H9 (cell line): ENCODE measurements around the gene EHD1. TPM values are rescaled to one million over a fixed set of nuclear protein-coding genes. Genes with fewer than 3 reads are reported as not detected.

Experiments
- DNase-seq: peaks from one replicate; pipeline ENCODE4 v3.0.0-alpha.2; 2017
- H2AFZ ChIP-seq: one replicate; pipeline ENCODE4 v1.6.1; 2013; ENCODE audit warnings: mild to moderate bottlenecking, low read length, control low read depth, moderate library complexity
- H2AK5ac ChIP-seq: 2 replicates; pipeline ENCODE4 v1.6.1; 2013; ENCODE audit warnings: low read length, control low read depth, mixed read lengths; ENCODE audit not compliant: insufficient read length
- H2BK120ac ChIP-seq: one replicate; pipeline ENCODE4 v1.6.1; 2013; ENCODE audit warnings: low read depth, mild to moderate bottlenecking, low read length, control low read depth, inconsistent platforms; ENCODE audit not compliant: poor library complexity, severe bottlenecking
- H2BK12ac ChIP-seq: 2 replicates; pipeline ENCODE4 v1.6.1; 2013; ENCODE audit warnings: low read length, control low read depth, mixed read lengths, low read depth; ENCODE audit not compliant: insufficient read length
- H2BK15ac ChIP-seq: 2 replicates; pipeline ENCODE4 v1.6.1; 2013; ENCODE audit warnings: low read depth, low read length, control low read depth
- H2BK20ac ChIP-seq: one replicate; pipeline ENCODE4 v1.6.1; 2013; ENCODE audit warnings: low read depth, mild to moderate bottlenecking, low read length, control low read depth, inconsistent platforms; ENCODE audit not compliant: poor library complexity, severe bottlenecking
- H2BK5ac ChIP-seq: 2 replicates; pipeline ENCODE4 v1.6.1; 2013; ENCODE audit warnings: low read length, control low read depth, mixed read lengths; ENCODE audit not compliant: insufficient read length
- H3K14ac ChIP-seq: 2 replicates; pipeline ENCODE4 v1.6.1; 2013; ENCODE audit warnings: low read length, control low read depth; ENCODE audit not compliant: insufficient read depth
- H3K18ac ChIP-seq: 2 replicates; pipeline ENCODE4 v1.6.1; 2013; ENCODE audit warnings: low read depth, mild to moderate bottlenecking, mixed read lengths, low read length, control low read depth; ENCODE audit not compliant: insufficient read length
- H3K23ac ChIP-seq: 2 replicates; pipeline ENCODE4 v1.6.1; 2013; ENCODE audit warnings: low read length, control low read depth, mixed read lengths, low read depth; ENCODE audit not compliant: insufficient read length
- H3K23me2 ChIP-seq: 2 replicates; pipeline ENCODE4 v1.6.1; 2013; ENCODE audit warnings: low read depth, mild to moderate bottlenecking, mixed read lengths, low read length, control low read depth; ENCODE audit not compliant: insufficient read length, poor library complexity, severe bottlenecking
- H3K27ac ChIP-seq: 2 replicates; pipeline ENCODE4 v1.5.1; 2013; ENCODE audit warnings: low read length, control low read depth, mixed read lengths, low read depth; ENCODE audit not compliant: insufficient read length
- H3K27me3 ChIP-seq: 2 replicates; pipeline ENCODE4 v1.6.1; 2013; ENCODE audit warnings: low read length, control low read depth, inconsistent platforms; ENCODE audit not compliant: insufficient read depth
- H3K4ac ChIP-seq: 2 replicates; pipeline ENCODE4 v1.6.1; 2013; ENCODE audit warnings: low read depth, mild to moderate bottlenecking, control low read depth, inconsistent platforms, low read length, moderate library complexity
- H3K4me1 ChIP-seq: 2 replicates; pipeline ENCODE4 v1.6.1; 2013; ENCODE audit warnings: low read length, control low read depth, inconsistent platforms; ENCODE audit not compliant: insufficient read depth
- H3K4me2 ChIP-seq: 2 replicates; pipeline ENCODE4 v1.6.1; 2013; ENCODE audit warnings: low read length, control low read depth, mixed read lengths; ENCODE audit not compliant: insufficient read length, insufficient read depth
- H3K56ac ChIP-seq: 2 replicates; pipeline ENCODE4 v1.6.1; 2013; ENCODE audit warnings: low read depth, mild to moderate bottlenecking, mixed read lengths, low read length, control low read depth; ENCODE audit not compliant: insufficient read length
- H3K79me1 ChIP-seq: 2 replicates; pipeline ENCODE4 v1.6.1; 2013; ENCODE audit warnings: low read depth, mild to moderate bottlenecking, moderate library complexity, low read length, control low read depth, inconsistent platforms; ENCODE audit not compliant: insufficient read depth, poor library complexity, severe bottlenecking
- H3K79me2 ChIP-seq: 2 replicates; pipeline ENCODE4 v1.6.1; 2013; ENCODE audit warnings: low read length, control low read depth, inconsistent platforms; ENCODE audit not compliant: insufficient read depth
- H3K9ac ChIP-seq: 2 replicates; pipeline ENCODE4 v1.6.1; 2013; ENCODE audit warnings: low read length, control low read depth, mixed read lengths; ENCODE audit not compliant: insufficient read length; ENCODE audit errors: extremely low read depth
- H3K9me3 ChIP-seq: one replicate; pipeline ENCODE4 v1.6.1; 2013; ENCODE audit warnings: low read depth, low read length, inconsistent platforms; ENCODE audit not compliant: control insufficient read depth
- H3T11ph ChIP-seq: one replicate; pipeline ENCODE4 v1.6.1; 2013; ENCODE audit warnings: mild to moderate bottlenecking, low read length, control low read depth, inconsistent platforms
- H4K20me1 ChIP-seq: one replicate; pipeline ENCODE4 v1.6.1; 2013; ENCODE audit not compliant: control insufficient read depth, insufficient read length, insufficient read depth
- H4K5ac ChIP-seq: 2 replicates; pipeline ENCODE4 v1.6.1; 2013; ENCODE audit warnings: low read depth, mild to moderate bottlenecking, mixed read lengths, low read length, control low read depth; ENCODE audit not compliant: insufficient read length
- H4K8ac ChIP-seq: replicated peaks from 2 replicates; pipeline ENCODE4 v1.6.1; 2013; ENCODE audit warnings: low read length, control low read depth, mixed read lengths, low read depth; ENCODE audit not compliant: insufficient read length
- H4K91ac ChIP-seq: 2 replicates; pipeline ENCODE4 v1.6.1; 2013; ENCODE audit warnings: low read depth, mild to moderate bottlenecking, moderate library complexity, mixed read lengths, low read length, control low read depth; ENCODE audit not compliant: insufficient read length
- H3K27ac Mint-ChIP-seq, 3 experiments: 2 replicates in 2 of 3; 3 replicates in 1 of 3; pipeline ENCODE4 v1.8.0; 2020 to 2021; ENCODE audit warnings: mixed read lengths in 3 of 3, mild to moderate bottlenecking in 1 of 3, moderate library complexity in 1 of 3
- H3K27me3 Mint-ChIP-seq: 2 replicates; pipeline ENCODE4 v1.8.0; 2021; ENCODE audit warnings: low read depth, mild to moderate bottlenecking, moderate library complexity, mixed read lengths
- H3K36me3 Mint-ChIP-seq, 3 experiments: 2 replicates in 2 of 3; 3 replicates in 1 of 3; pipeline ENCODE4 v1.8.0; 2020 to 2021; ENCODE audit warnings: low read depth in 3 of 3, mixed read lengths in 3 of 3; ENCODE audit not compliant: insufficient read depth in 1 of 3
- H3K4me1 Mint-ChIP-seq, 2 experiments: 2 replicates each; pipeline ENCODE4 v1.8.0; 2020; ENCODE audit warnings: mixed read lengths in 2 of 2
- H3K4me3 Mint-ChIP-seq, 2 experiments: 2 replicates in 1 of 2; 3 replicates in 1 of 2; pipeline ENCODE4 v1.8.0; 2020 to 2021; ENCODE audit warnings: mild to moderate bottlenecking in 2 of 2, mixed read lengths in 2 of 2, moderate library complexity in 1 of 2
- H3K9me3 Mint-ChIP-seq, 2 experiments: 2 replicates in 1 of 2; 3 replicates in 1 of 2; pipeline ENCODE4 v1.8.0; 2020; ENCODE audit warnings: mild to moderate bottlenecking in 2 of 2, mixed read lengths in 2 of 2, moderate library complexity in 1 of 2
- WGBS: extraction: QIAGEN DNeasy Blood & Tissue Kit; methylation state at CpG from one replicate; pipeline ENCODE4 v1.1.7; 2013; ENCODE audit warnings: missing lambda C conversion rate, low lambda C conversion rate, mixed read lengths; ENCODE audit not compliant: insufficient read length; ENCODE audit errors: extremely low coverage; 5-methylcytosine and 5-hydroxymethylcytosine counted together
- total RNA-seq: library from RNA; stranded (reverse); gene quantifications from 2 replicates; pipeline ENCODE4 v1.2.1, GENCODE V29; 2021
- TF ChIP-seq, protein P1 (sequence below): fragments of 200-600 bp; sonication (generic); conservative IDR thresholded peaks from 3 replicates; pipeline ENCODE4 v1.8.0; 2021; ENCODE audit warnings: antibody characterized with exemption, mild to moderate bottlenecking

The EHD1 gene
- total RNA-seq, 1 experiment from 2014 or later = 31.0 TPM

DNA sequence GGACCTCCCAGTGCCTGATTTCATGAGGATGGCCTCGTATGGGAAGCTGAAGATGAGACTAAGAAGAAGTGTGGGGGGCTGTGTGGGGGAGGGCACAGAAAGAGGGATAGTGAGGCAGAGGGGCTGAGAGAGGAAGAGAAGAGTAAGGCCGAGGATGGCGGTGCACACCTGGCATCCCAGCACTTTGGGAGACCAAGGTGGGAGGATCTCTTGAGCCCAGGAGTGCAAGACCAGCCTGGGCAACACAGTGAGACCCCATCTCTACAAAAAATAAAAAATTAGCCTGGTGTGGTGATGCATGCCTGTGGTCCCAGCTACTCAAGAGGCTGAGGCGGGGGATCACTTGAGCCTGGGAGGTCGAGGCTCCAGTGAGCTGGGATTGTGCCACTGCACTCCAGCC lies 13.5 kb upstream of the EHD1 start:
- 0 out of 5 replicates have a peak overlapping the region, but pooled peaks of 1 of the 2 experiments have one; percentile 15 for H3K4me3 Mint-ChIP-seq
- H3K9ac ChIP-seq = no peak overlapping the region
- H3K4me1 ChIP-seq = no peaks in the 10 kb centered on the region; the same call in 1 of the 2 replicates

More for the DNA sequence above, 13.5 kb upstream of the EHD1 start:
- no peak overlapping the region for H4K5ac ChIP-seq
- no peak overlapping the region for H2BK15ac ChIP-seq
- Mint-ChIP-seq H3K27ac (peak overlapping the region in 1 of 3 experiments; percentile 89; a peak in 2 of 7 replicates), H3K4me1 (peaks cover 12 to 26% of the 10 kb centered on the region in 2 experiments), H3K9me3 (no peaks in the 10 kb centered on the region; a peak in 1 of 5 replicates), H3K36me3 (peaks cover 0 to 6% (median 0%) of the 10 kb centered on the region in 3 experiments; a peak in 2 of 7 replicates), H3K27me3 (no peaks in the 10 kb centered on the region)
- DNase-seq = no peak
- H3K14ac ChIP-seq = no peak overlapping the region; the same call in 1 of the 2 replicates
- no peaks in the 10 kb centered on the region for H3K27me3 ChIP-seq
- no peak overlapping the region for H3T11ph ChIP-seq
- H4K20me1 ChIP-seq = peaks cover 2% of the 10 kb centered on the region
- no peak overlapping the region for H2BK12ac ChIP-seq
- peaks cover 4% of the 10 kb centered on the region for H3K23me2 ChIP-seq
- H3K4me2 ChIP-seq = no peak overlapping the region
- no peak overlapping the region for H4K91ac ChIP-seq
- TF ChIP-seq, protein P1, sequence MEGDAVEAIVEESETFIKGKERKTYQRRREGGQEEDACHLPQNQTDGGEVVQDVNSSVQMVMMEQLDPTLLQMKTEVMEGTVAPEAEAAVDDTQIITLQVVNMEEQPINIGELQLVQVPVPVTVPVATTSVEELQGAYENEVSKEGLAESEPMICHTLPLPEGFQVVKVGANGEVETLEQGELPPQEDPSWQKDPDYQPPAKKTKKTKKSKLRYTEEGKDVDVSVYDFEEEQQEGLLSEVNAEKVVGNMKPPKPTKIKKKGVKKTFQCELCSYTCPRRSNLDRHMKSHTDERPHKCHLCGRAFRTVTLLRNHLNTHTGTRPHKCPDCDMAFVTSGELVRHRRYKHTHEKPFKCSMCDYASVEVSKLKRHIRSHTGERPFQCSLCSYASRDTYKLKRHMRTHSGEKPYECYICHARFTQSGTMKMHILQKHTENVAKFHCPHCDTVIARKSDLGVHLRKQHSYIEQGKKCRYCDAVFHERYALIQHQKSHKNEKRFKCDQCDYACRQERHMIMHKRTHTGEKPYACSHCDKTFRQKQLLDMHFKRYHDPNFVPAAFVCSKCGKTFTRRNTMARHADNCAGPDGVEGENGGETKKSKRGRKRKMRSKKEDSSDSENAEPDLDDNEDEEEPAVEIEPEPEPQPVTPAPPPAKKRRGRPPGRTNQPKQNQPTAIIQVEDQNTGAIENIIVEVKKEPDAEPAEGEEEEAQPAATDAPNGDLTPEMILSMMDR = no peak
- WGBS = no CpG with 5 or more reads among the region's 5 CpGs
- H3K18ac ChIP-seq = no peak overlapping the region
- no peaks in the 10 kb centered on the region for H3K9me3 ChIP-seq
- no peak overlapping the region for H3K23ac ChIP-seq
- H2BK120ac ChIP-seq = no peak overlapping the region
- no peak overlapping the region for H4K8ac ChIP-seq
- H2AFZ ChIP-seq = no peak overlapping the region
- no peak overlapping the region for H2AK5ac ChIP-seq
- H3K27ac ChIP-seq = no peak overlapping the region
- no peak overlapping the region for H3K56ac ChIP-seq
- H3K79me1 ChIP-seq = no peaks in the 10 kb centered on the region
- no peak overlapping the region for H2BK20ac ChIP-seq
- no peak overlapping the region for H2BK5ac ChIP-seq
- H3K4ac ChIP-seq = no peak overlapping the region
- H3K79me2 ChIP-seq = no peaks in the 10 kb centered on the region
